HCT116 (cell line): Measurements from ENCODE around the gene CGB7. TPM values are rescaled to one million over a fixed set of nuclear protein-coding genes. Genes with fewer than 3 reads are reported as not detected.

Source experiments
- ATAC-seq: fragments of 200-7000 bp; cut with Tn5 transposase; 2 replicates; pipeline ENCODE4 v1.9.1; 2020; ENCODE audit warnings: mild to moderate bottlenecking, moderate library complexity
- BruUV-seq: library from RNA; stranded (reverse); fragments of 400-500 nt; replicated peaks from 2 replicates; lab custom pipeline; 2021; lab: Mats Ljungman, UMichigan
- CTCF ChIA-PET: fragments of 300-600 bp; sonication (Branson Sonifier 250); formaldehyde crosslinking; loops from one replicate; lab custom pipeline; 2021; ENCODE audit warnings: antibody characterized with exemption; lab: Charles Lee
- POLR2A ChIA-PET: fragments of 300-600, 350-600 bp; sonication (Branson Sonifier 250); formaldehyde crosslinking; loops from one replicate; lab custom pipeline; 2021; ENCODE audit warnings: antibody characterized with exemption; lab: Charles Lee
- RAD21 ChIA-PET, 2 experiments: fragments of 300-600 bp; sonication (Branson Sonifier 250); formaldehyde crosslinking; loops; one replicate each; lab custom pipeline; 2023; ENCODE audit warnings: low total read pairs in 2 of 2; ENCODE audit not compliant: uncharacterized antibody in 2 of 2, unreplicated experiment in 2 of 2, low non-redundant PET in 1 of 2; lab: Charles Lee
- DNase-seq: peaks from one replicate; pipeline ENCODE4 v3.0.0-alpha.2; 2010; ENCODE audit warnings: low read depth, low spot score
- H2AFZ ChIP-seq: fragments of 200-600 bp; shearing (Covaris generic), sonication (generic); 2 replicates; pipeline ENCODE4 v1.6.1; 2017; ENCODE audit warnings: low read depth, mixed run types, mixed read lengths, antibody characterized with exemption, low read length; ENCODE audit not compliant: poor library complexity, severe bottlenecking
- H3K27ac ChIP-seq: 2 replicates; pipeline ENCODE4 v1.5.1; 2012; ENCODE audit warnings: low read depth, low read length
- H3K27me3 ChIP-seq: fragments of 200-600 bp; sonication (generic); 2 replicates; pipeline ENCODE4 v1.6.1; 2016; ENCODE audit warnings: mixed run types, low read length, mixed read lengths; ENCODE audit not compliant: insufficient read depth
- H3K36me3 ChIP-seq, 2 experiments: fragments of 200-500 bp in 1 of 2; fragments of 200-600 bp in 1 of 2; sonication (Bioruptor generic) in 1 of 2; sonication (generic) in 1 of 2; 2 replicates each; pipeline versions ENCODE4 v1.5.1 to v1.6.1; 2014 to 2016; ENCODE audit warnings: low read length in 2 of 2, inconsistent platforms in 1 of 2, mixed read lengths in 1 of 2, mixed run types in 1 of 2; ENCODE audit not compliant: insufficient read depth in 2 of 2, control insufficient read depth in 1 of 2
- H3K4me1 ChIP-seq, 2 experiments: fragments of 200-600 bp in 1 of 2; sonication (generic) in 1 of 2; 2 replicates each; pipeline versions ENCODE4 v1.5.1 to v1.6.1; 2012 to 2017; ENCODE audit warnings: low read length in 2 of 2, inconsistent platforms in 1 of 2, mild to moderate bottlenecking in 1 of 2, mixed read lengths in 1 of 2, mixed run types in 1 of 2, moderate library complexity in 1 of 2; ENCODE audit not compliant: insufficient read depth in 2 of 2, control insufficient read depth in 1 of 2
- H3K4me2 ChIP-seq: fragments of 200-600 bp; sonication (generic); 2 replicates; pipeline ENCODE4 v1.6.1; 2017; ENCODE audit warnings: mixed run types, low read length, mixed read lengths
- H3K4me3 ChIP-seq, 2 experiments: fragments of 200-600 bp in 1 of 2; sonication (generic) in 1 of 2; replicated peaks in 1 of 2; 2 replicates each; pipeline ENCODE4 v1.5.1; 2011 to 2016; ENCODE audit warnings: low read length in 2 of 2, control low read depth in 1 of 2, low read depth in 1 of 2, mild to moderate bottlenecking in 1 of 2, mixed read lengths in 1 of 2, mixed run types in 1 of 2
- H3K79me2 ChIP-seq: fragments of 200-600 bp; sonication (generic); 2 replicates; pipeline ENCODE4 v1.6.1; 2017; ENCODE audit warnings: mild to moderate bottlenecking, mixed run types, low read length, moderate library complexity, mixed read lengths; ENCODE audit not compliant: insufficient read depth
- H3K9ac ChIP-seq: fragments of 200-600 bp; sonication (generic); 2 replicates; pipeline ENCODE4 v1.6.1; 2016; ENCODE audit warnings: low read length, mixed read lengths
- H3K9me2 ChIP-seq: fragments of 200-600 bp; sonication (generic), shearing (Covaris generic); 2 replicates; pipeline ENCODE4 v1.6.1; 2017; ENCODE audit warnings: mixed run types, mild to moderate bottlenecking, moderate library complexity; ENCODE audit not compliant: insufficient read depth
- H3K9me3 ChIP-seq, 2 experiments: fragments of 200-500 bp in 1 of 2; fragments of 200-600 bp in 1 of 2; sonication (Bioruptor generic) in 1 of 2; sonication (generic) in 1 of 2; 2 replicates each; pipeline ENCODE4 v1.6.1; 2014 to 2017; ENCODE audit warnings: low read length in 2 of 2, mixed read lengths in 2 of 2, inconsistent platforms in 1 of 2, low read depth in 1 of 2, mild to moderate bottlenecking in 1 of 2, mixed run types in 1 of 2, moderate library complexity in 1 of 2; ENCODE audit not compliant: control insufficient read depth in 1 of 2, insufficient read depth in 1 of 2
- H4K20me1 ChIP-seq: fragments of 200-600 bp; sonication (generic), shearing (Covaris generic); 2 replicates; pipeline ENCODE4 v1.6.1; 2017; ENCODE audit warnings: mixed run types, mild to moderate bottlenecking, moderate library complexity; ENCODE audit not compliant: insufficient read depth
- CBX3 ChIP-seq: IDR thresholded peaks from 2 replicates; pipeline ENCODE4 v1.6.1; 2012; ENCODE audit warnings: low read depth
- CEBPB ChIP-seq: IDR thresholded peaks from 2 replicates; pipeline ENCODE4 v1.6.1; 2012; ENCODE audit warnings: low read depth
- CTCF ChIP-seq, 3 experiments: fragments of 200-600 bp in 1 of 3; sonication (generic) in 1 of 3; IDR thresholded peaks in 2 of 3; conservative IDR thresholded peaks in 1 of 3; 2 replicates each; pipeline ENCODE4 v1.5.1; 2012 to 2017; ENCODE audit warnings: low read depth in 2 of 3, low read length in 2 of 3, antibody characterized with exemption in 1 of 3, borderline replicate concordance in 1 of 3, control low read depth in 1 of 3, mild to moderate bottlenecking in 1 of 3, mixed read lengths in 1 of 3, mixed run types in 1 of 3, moderate library complexity in 1 of 3; ENCODE audit not compliant: insufficient read depth in 1 of 3
- FOSL1 ChIP-seq: IDR thresholded peaks from 2 replicates; pipeline ENCODE4 v1.6.1; 2012; ENCODE audit warnings: low read depth
- JUND ChIP-seq: IDR thresholded peaks from 2 replicates; pipeline ENCODE4 v1.6.1; 2012
- MAX ChIP-seq: IDR thresholded peaks from 2 replicates; pipeline ENCODE4 v1.6.1; 2012
- POLR2A ChIP-seq: IDR thresholded peaks from 2 replicates; pipeline ENCODE4 v1.7.0; 2011; ENCODE audit warnings: borderline replicate concordance; ENCODE audit not compliant: insufficient read depth, insufficient read length; ENCODE audit errors: extremely low read depth
- POLR2AphosphoS5 ChIP-seq: IDR thresholded peaks from 2 replicates; pipeline ENCODE4 v1.6.1; 2011; ENCODE audit warnings: mild to moderate bottlenecking, low read depth, low read length, moderate library complexity
- RAD21 ChIP-seq: IDR thresholded peaks from 2 replicates; pipeline ENCODE4 v1.6.1; 2012; ENCODE audit warnings: low read depth, mild to moderate bottlenecking
- REST ChIP-seq: IDR thresholded peaks from 2 replicates; pipeline ENCODE4 v1.6.1; 2012; ENCODE audit warnings: low read depth
- SIN3A ChIP-seq: IDR thresholded peaks from 2 replicates; pipeline ENCODE4 v1.6.1; 2012; ENCODE audit warnings: low read depth
- SRF ChIP-seq: IDR thresholded peaks from 2 replicates; pipeline ENCODE4 v1.6.1; 2012; ENCODE audit warnings: low read depth
- YY1 ChIP-seq: IDR thresholded peaks from 2 replicates; pipeline ENCODE4 v1.6.1; 2011; ENCODE audit warnings: low read length, low read depth, moderate library complexity, mild to moderate bottlenecking; ENCODE audit not compliant: insufficient replicate concordance; ENCODE audit errors: extremely low read depth
- ZFX ChIP-seq: fragments of 450-650 bp; IDR thresholded peaks from 2 replicates; pipeline ENCODE4 v1.6.1; 2017
- ZNF274 ChIP-seq: fragments of 200-500 bp; sonication (Bioruptor generic); IDR thresholded peaks from 2 replicates; pipeline ENCODE4 v1.6.1; 2014; ENCODE audit warnings: mild to moderate bottlenecking, low read depth, low read length, inconsistent platforms
- intact Hi-C: fragments of 100-400 bp; cut with micrococcal nuclease; formaldehyde crosslinking; loops from 2 replicates; pipeline ENCODE4 v1.10.0; 2022
- total RNA-seq: library from RNA; stranded (reverse); gene quantifications from one replicate; pipeline ENCODE4 v1.2.1, GENCODE V29; 2021; ENCODE audit not compliant: unreplicated experiment

The CGB7 gene
- total RNA-seq, 1 experiment from 2014 or later: 5.4 TPM

GRCh38 chr19:49071860-49072547 lies 14.5 kb upstream of the CGB7 start:
- no peak overlapping the region for H3K27ac ChIP-seq
- POLR2A ChIA-PET: no interaction called here
- no peaks in the 10 kb centered on the region for H3K27me3 ChIP-seq
- H3K79me2 ChIP-seq: no peaks in the 10 kb centered on the region
- TF ChIP-seq MAX (no peak), ZFX (no peak), RAD21 (no peak), REST (no peak), SIN3A (no peak), POLR2AphosphoS5 (no peak), JUND (no peak), CTCF (IDR thresholded peaks at IDR 0.05 in 2 of 3, conservative IDR thresholded peaks at IDR 0.05 in 1 of 3; ENCODE audit: borderline replicate concordance in 1 of 3, insufficient read depth in 1 of 3, low read depth in 2 of 3, low read length in 2 of 3) (no peak), CBX3 (no peak), SRF (no peak), CEBPB (no peak), FOSL1 (no peak), POLR2A (no peak), ZNF274 (no peak), YY1 (no peak)
- DNase-seq (no peak), ATAC-seq (no peak)
- RAD21 ChIA-PET: no interaction called here
- no peaks in the 10 kb centered on the region for H3K36me3 ChIP-seq
- H3K9ac ChIP-seq: no peak overlapping the region
- no peaks in the 10 kb centered on the region for H4K20me1 ChIP-seq
- H3K4me3 ChIP-seq: no peak overlapping the region
- no peaks in the 10 kb centered on the region for H3K9me2 ChIP-seq
- intact Hi-C loops: no loop called here
- H3K4me1 ChIP-seq: peaks cover 17 to 19% of the 10 kb centered on the region in 2 experiments
- no peak overlapping the region for H3K4me2 ChIP-seq
- CTCF ChIA-PET: no interaction called here
- no peak overlapping the region for H2AFZ ChIP-seq
- H3K9me3 ChIP-seq: no peaks in the 10 kb centered on the region
- BruUV-seq: no TSS peak
